SH-SY5Y (cell line): Measurements from ENCODE around the gene SMARCB1.

Experiments
- GATA2 ChIP-seq: IDR thresholded peaks from 2 replicates; pipeline ENCODE4 v1.6.1; 2011; ENCODE audit warnings: mild to moderate bottlenecking, low read depth, low read length
- GATA3 ChIP-seq: IDR thresholded peaks from 2 replicates; pipeline ENCODE4 v1.6.1; 2011; ENCODE audit warnings: low read depth, mild to moderate bottlenecking, low read length, moderate library complexity

DNA sequence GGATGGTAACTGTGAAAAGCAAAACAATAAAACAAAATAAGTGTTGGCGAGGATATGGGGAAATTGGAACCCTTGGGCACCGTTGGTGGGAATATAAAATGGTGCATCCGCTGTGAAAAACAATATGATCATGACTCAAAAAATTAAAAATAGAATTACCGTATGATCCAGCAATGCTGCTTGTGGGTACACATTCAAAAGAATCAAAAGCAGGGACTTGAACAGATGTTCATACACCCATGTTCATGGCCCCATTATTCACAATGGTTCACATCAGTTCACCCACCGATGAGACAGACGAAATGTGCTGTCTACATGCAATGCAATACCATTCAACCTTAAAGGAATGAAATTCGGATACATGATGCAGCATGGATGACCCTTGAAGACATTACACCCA is 53.3 kb downstream of the SMARCB1 start:
- TF ChIP-seq GATA2, result no peak
- TF ChIP-seq GATA3, result no peak
